Effector CD8-positive, alpha-beta T cell (primary cell): ENCODE results near the gene SDR42E2.
"Not testable (repeated sequence)": the region's sequence is repeated elsewhere in the genome, so short reads cannot be mapped to it uniquely, and the experiment has no call there.

Source experiments
- DNase-seq: peaks from one replicate; lab custom pipeline; 2025; lab: John Stamatoyannopoulos, UW

Gene SDR42E2

DNA sequence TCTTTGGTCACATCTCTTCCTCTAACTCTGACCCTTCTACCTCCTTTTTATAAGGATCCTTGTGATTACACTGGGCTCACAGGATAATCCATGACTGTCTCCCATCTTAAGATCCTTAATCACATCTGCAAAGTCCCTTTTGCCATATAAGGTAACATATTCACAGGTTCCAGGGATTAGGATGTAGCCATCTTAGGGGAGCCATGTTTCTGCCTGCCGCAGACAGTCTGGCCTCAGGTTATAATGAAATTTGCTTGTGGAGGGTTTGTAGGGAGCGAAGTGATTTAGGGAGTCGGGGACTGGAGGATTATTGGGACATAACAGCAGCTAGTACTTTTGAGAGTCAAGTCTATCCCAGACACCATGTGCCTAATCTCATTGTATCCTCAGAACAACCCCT lies 51.5 kb downstream of the SDR42E2 start:
- no peak for DNase-seq

DNA sequence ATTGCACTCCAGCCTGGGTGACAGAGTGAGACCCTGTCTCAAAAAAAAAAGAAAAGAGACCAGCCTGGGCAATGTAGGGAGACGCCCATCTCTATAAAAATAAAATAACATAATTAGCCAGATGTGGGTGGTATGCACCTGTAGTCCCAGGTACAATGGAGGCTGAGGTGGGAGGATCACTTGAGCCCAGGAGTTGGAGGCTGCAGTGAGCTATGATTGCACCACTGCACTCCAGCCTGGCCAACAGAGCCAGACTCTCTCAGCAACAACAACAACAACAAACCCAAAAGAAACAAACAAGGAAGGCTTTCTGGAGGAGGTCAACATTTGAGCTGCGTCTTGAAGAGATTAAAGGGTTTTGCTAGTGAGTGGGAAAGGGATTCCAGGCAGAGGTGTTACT lies 52.1 kb downstream of the SDR42E2 start:
- DNase-seq, result no peak

DNA sequence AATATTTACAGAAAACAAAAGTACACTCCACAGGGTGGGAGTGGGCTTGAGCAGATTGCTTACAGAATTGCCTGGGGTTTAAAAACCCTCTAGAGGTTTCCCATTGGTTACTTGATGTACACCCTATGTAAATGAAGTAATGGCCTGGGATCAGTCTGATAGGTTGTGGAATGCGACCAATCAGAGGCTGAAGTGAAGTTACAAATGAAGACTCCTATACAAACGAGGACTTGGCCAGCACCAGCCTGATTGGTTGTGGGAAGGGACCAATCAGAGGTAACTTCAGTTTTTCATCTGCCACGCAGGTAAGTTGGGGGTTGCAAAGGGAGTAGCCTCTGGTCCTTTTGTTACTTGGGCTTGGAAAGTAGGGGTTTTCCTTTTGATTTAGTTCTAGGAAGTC lies 52.6 kb downstream of the SDR42E2 start:
- DNase-seq, result no peak

DNA sequence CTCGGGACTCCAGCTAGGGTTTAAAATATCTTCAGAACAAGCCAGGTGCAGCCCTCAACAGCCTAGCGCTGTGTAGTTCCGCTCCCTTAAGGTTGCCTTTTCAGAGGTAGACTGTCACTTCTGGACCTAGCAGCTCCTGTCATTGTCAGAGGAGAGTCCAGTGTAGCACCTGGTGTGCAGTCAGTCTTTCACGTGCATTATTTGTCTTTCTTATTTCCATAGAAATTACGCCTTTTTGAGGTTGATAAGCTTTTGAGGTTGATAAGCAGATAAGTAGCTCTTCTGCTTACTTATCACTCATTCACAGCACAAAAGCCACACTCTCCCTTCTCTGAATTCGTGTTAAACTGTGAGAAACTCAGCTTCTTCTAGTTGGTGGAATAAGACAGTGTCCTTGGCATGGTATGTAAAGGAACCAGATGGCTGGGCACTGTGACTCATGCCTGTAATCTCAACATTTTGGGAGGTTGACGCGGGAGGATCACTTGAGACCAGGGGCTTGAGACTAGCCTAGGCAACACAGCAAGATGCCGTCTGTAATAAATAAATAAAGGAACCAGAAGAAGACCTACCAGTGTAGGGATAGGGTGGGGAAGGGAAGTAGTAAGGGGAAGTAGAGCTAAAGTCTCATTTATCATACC lies 54.0 kb downstream of the SDR42E2 start:
- no peak for DNase-seq

DNA sequence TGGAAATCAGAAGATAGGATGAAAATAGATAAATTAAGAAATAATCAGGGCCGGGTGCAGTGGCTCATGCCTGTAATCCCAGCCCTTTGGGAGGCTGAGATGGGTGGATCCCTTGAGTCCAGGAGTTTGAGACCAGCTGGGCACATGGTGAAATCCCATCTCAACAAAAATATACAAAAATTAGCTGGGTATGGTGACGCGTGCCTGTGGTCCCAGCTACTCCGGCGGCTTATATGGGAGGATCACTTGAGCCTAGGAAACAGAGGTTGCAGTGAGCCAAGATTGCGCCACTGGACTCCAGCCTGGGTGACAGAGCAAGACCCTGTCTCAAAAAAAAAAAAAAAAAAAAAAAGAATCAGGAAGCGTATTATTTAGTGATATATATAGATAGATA lies 54.5 kb downstream of the SDR42E2 start:
- not testable (repeated sequence) for DNase-seq

DNA sequence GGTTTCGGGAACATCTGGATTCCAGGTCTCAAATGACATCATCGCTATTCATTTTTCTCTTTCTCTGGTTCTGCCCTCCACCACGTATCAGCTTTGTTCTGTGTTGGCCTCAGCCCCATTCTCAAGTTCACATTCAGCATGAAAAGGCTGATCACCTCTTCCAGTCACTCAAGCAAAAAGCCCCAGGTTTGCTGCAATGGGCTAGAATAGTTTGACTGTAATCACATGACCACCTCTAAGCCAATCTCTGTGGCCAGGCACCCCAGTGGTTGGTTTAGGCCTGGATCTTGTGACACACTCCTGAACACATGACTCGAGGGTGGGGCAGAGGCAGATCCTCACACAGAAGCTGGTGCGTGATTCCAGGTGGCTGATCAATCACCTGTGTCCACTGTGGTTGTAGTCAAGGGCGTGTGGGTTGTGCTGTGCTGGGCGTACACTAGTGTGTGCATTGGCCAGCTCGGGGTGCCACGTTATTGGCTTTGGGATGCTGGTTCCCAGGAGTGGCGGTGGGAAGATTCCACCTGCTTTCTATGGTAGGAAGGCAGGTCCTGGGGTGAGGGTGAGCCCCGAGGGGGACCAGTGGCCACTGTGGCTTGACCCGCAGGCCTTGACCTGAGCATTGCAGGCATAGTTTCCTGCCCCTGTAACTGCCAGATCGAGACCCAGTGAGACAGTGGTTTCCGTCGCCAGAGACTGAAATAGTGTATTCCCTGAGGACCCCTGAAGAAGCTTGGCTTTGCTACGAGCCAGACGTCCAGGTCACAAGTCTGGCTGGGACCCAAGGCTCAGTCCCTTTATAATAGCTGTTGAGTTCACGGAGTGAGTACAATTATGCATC lies 55.8 kb downstream of the SDR42E2 start:
- DNase-seq, result no peak

DNA sequence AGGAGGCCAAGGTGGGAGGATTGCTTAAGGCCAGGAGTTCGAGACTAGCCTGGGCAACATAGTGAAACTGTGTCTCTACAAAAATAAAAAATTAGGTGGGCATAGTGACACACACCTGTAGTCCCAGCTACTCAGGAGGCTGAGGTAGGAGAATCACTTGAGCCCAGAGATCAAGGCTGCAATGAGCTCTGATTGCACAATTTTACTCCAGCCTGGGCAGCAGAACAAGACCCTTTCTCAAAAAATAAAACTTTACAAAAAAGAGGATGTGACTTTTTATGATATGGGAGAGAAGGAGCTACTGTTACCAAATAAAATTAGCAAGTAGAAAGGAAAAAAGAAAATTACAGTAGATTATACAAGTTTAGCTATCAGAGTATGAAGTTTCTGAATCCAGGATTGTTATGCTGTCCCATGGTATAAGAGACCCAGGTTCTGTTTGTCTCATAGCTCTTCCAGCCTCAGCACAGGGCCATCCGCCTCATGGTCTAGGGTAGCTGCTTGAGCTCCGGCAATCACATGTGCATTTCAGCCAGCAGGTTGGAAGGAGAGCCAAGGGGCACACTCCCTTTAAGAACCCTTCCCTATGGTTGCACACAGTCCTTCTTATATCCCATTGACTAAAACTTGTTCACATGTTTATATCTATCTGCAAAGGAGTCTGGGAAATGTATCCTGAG lies 57.2 kb downstream of the SDR42E2 start:
- DNase-seq, result no peak

DNA sequence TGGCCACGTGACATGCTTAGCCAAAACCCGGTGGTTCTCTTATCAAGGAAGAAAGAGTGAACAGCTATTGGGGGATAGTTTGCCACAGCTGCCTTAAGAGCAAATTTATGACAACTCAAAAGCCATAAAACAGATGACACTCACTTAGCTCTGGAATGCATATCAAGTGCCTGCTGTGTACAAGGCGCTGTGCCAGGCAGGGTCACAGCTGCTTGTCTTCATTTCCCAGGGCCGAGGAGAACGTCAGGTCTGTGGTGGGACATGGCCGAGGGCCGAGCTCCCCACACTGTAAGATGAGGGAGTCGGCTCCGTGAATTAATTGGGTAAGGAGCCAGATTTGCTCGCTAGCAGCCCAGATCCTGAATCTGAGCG lies 57.7 kb downstream of the SDR42E2 start:
- DNase-seq, result no peak

DNA sequence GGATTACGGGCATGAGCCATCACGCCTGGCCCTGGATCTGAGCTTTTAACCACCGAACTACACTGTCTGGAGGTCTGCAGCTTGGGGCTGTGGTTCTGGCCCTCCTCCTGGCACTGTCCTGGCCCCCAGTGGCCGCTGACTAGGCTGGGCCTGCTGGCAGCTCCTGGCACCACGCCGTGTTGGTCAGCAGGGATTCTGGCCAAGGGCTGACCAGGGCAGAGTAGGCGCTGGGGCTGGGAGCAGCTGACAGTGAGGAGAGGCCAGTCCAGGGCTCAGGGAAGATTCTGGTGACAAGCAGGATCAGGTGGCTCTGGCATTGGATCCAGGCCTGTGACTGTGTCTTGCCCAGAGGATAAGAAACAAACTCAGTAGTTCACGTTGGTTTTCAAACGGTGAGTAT lies 58.4 kb downstream of the SDR42E2 start:
- DNase-seq, result no peak

DNA sequence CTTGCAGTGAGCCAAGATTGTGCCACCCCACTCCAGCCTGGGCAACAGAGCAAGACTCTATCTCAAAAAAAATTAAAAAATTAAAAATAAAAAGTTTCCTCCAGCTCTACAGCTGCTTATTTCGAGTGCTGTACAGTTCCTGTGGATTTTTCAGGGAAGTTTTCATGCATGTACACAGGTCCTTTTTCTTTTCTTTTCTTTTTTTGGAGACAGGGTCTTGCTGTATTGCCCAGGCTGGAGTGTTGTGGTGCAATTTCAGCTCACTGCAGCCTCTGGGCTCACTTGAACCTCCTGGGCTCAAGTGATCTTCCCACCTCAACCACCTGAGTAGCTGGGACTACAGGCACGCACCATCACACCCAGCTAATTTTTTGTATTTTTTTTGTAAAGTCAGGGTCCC lies 59.7 kb downstream of the SDR42E2 start:
- DNase-seq, result no peak

DNA sequence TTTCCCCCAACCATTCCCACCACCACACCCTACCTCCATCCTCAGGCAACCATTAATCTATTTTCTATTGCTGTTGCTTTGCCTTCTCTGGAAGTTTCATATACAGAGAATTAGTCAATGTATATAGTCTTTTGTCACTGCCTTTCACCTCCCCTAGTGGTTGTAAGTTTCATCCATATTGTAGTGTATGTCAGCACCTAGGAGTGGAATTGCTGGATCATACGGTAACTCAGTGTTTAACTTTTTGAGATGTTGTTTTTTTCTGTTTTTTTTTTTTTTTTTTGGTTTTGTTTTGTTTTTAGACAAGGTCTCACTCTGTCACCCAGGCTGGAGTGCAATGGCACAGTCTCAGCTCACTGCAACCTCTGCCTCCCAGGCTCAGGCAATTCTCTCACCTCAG lies 60.7 kb downstream of the SDR42E2 start:
- DNase-seq, result no peak

DNA sequence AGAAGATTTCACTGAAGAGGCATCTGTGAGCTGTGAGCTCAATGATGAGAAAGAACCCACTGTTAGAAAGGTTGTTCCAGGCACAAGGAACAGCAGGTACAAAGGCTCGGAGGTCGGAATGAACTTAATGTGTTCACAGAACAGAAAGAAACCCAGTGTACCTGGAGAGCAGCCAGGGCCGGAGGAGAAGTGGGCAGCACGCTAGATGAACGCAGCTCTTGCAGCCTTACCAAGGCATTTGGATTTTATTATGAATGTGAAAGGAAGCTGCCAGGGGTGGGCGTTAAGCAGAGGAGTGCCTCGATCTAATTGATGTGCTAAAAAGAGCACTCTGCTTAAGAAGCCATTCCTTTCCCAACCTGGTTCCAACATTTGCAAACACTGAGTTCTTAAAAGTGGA lies 62.8 kb downstream of the SDR42E2 start:
- DNase-seq, result no peak

DNA sequence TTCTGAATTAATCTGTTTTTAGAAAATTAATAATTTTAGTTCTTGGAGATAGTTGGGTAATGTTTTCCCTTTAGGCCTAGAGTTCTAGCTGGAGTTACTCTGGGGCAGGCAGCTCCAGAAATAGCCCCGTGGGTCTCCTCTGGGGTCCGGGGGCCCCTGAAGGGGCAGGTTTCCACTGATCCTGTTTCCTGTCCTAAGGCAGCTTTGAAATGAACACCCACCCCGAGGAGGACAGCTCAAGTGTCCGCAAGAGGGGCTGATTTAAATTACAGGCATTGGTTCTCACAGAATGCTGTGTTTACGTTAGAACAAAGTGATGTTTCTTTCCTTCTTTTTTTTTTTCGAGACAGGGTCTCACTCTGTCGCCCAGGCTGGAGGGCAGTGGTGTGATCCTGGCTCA lies 67.6 kb downstream of the SDR42E2 start:
- no peak for DNase-seq

DNA sequence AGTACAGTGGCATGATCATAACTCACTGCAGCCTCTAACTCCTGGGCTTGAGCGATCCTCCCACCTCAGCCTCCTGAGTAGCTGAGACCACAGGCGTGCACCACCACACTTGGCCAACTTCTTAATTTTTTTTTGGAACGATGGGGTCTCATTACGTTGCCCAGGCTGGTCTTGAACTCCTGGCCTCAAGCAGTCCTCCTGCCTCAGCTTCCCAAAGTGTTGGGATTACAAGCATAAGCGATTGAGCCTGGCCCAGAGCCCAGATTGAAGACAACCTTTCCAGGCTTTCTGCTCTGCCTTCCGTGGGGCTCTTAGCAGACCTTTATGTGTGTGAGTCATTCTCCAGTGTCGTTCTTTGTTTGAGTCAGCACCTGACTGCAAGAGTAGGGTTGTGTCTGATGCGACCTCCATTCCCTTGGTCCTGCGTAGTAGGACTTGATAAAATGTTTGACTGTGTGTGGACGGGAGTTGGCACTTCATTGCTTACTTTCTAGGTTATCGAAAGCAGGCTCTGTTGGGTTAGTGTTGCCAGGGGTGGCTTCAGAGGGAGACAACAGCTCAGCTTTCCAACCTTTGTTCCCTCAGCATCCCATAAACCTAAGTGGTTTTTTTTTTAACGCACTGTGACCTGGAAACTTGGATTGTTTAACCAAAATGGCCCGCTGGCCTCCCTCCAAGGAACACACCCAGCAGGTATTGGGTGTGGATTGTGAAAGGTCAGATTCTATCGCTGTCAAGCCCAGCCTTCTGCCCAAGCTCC lies 70.2 kb downstream of the SDR42E2 start:
- no peak for DNase-seq

DNA sequence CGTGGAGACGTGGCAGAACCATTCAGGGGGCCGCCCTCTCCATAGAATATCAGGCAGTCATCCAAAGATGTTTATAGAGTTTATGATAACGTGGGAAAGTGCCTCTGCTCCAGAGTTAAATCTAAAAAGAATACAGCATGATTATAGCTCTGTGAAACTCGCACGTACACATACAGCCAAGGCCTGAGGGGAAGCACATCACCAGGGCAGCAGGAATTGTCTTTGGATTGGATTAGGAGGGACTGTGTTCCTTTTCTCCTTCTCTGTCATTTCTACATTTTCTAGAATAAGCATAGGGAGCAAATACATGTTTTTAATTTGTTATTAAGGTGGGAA lies 70.7 kb downstream of the SDR42E2 start:
- DNase-seq, result no peak

DNA sequence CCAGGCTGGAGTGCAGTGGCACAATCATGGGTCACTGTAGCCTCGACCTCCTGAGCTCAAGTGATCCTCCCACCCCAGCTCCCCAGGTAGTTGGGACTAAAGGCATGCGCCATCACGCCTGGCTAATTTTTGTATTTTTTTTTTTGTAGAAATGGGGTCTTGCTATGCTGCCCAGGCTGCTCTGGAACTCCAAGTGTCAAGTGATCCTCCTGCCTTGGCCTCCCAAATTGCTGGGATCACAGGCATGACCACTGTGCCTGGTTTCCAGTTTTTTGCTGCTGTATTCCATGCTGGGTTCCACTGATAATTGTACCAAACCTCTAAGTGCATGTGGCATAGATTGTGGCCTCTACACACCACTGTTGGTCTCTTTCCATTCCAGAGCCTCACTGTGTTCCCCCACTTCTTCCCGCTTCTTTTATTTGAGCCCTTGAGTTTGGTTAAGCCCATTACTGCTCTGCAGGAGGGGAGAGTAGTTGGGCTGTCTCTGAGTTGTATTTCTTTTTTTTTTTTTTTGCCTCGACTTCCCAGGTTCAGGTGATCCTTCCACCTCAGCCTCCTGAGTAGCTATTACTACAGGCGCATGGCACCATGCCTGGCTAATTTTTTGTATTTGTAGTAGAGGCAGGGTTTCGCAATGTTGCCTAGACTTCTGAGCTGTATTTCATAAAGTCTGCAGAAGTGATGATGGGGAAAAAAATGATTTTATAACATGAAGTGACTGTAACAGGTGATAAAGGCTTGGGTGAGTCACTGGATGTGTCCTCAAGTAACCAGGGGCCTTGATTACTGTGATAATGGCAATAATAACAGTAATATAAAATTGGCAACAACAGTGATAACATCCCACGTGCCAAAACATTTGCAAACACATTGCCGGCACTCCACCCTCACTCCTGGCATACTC lies 73.8 kb downstream of the SDR42E2 start:
- DNase-seq, result no peak

DNA sequence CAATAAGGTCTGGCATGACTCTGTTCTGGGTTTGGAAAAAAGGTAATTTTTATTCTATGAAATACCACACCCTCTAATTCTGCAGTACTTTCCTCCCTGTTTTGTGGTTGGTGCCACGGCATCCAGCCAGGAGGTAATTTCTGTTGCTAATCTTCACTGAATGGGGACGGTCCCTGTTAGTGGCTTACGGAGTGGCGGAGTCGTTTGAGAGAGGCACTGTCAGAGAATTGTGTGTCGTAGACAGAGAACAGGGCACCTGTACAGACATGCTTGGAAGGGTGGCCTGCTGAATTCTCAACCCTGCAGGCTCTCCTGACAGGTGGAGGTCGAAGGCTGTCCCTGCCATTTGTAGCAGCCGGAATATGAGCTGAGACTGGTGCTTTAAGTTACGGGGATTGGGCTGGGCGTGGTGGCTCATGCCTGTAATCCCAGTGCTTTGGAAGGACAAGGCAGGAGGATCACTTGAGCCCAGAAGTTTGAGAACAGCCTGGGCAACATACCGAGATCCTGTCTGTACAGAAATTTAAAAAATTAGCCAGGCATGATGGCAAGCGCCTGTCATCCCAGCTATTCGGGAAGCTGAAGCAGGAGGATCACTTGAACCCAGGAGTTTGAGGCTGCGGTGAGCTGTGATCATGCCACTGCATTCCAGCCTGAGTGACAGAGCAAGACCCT lies 77.0 kb downstream of the SDR42E2 start:
- DNase-seq, result no peak

DNA sequence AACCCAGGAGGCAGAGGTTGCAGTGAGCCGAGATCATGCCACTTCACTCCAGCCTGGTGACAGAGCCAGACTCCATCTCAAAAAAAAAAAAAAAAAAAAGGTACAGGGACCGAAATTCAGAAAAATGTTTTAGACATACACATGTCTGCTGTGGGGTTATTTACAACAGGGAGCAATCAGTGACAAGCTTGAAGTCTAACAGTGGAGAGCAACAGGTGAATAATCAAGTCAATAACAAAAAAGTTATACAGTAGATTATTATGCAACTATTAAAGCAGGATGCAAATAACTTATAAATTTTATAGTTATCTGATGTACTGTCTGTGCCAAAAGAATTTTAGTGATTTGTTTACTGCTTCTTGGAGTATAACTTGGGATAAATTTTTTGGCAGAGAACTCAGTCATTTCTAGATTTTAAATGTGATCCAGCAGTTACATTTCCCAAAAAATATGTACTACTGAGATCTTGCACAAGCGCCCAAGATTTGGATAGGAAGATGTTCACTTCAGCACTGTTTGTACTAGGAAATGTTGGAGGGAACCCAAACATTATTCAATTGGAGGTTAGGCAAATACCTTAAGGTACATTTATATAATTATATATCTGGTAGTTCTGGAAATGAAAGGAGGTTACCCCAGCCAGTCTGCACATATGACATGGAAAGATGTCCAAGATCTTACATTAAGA lies 77.9 kb downstream of the SDR42E2 start:
- no peak for DNase-seq
